ENCODE measurements around the gene S100A8.

S100A8 gene

GRCh38 chr1:153393926-153394325 is 3.1 kb upstream of the S100A8 start:
- FAIRE-seq (no peak), DNase-seq (ENCODE audit: low spot score) (no peak)

- no peak for FAIRE-seq
- no peak for DNase-seq (ENCODE audit: low spot score)
These were observed 1.9 kb upstream of the S100A8 start for GRCh38 chr1:153392822-153393221.

- no peak for DNase-seq (ENCODE audit: low spot score)
- no peak for FAIRE-seq
These were observed 1.4 kb upstream of the S100A8 start for GRCh38 chr1:153392258-153392657.

GRCh38 chr1:153389973-153390879 is 647 bp downstream of the S100A8 start:
- FAIRE-seq (no peak), DNase-seq (ENCODE audit: low spot score) (no peak)

- no peak for DNase-seq (ENCODE audit: low spot score)
- no peak for FAIRE-seq
These were observed 1.5 kb downstream of the S100A8 start for GRCh38 chr1:153389401-153389800.

- FAIRE-seq (no peak), DNase-seq (ENCODE audit: low spot score) (no peak)
These were observed 3.1 kb downstream of the S100A8 start for GRCh38 chr1:153387785-153388184.

GRCh38 chr1:153387001-153387400 is 3.9 kb downstream of the S100A8 start:
- no peak for DNase-seq (ENCODE audit: low spot score)
- FAIRE-seq = no peak

GRCh38 chr1:153386500-153386901 is 4.4 kb downstream of the S100A8 start:
- DNase-seq (ENCODE audit: low spot score) = no peak
- FAIRE-seq = no peak

GRCh38 chr1:153384958-153385580 is 5.8 kb downstream of the S100A8 start:
- FAIRE-seq = no peak
- DNase-seq (ENCODE audit: low spot score) = no peak

- DNase-seq (ENCODE audit: low spot score) (no peak), FAIRE-seq (no peak)
These were observed 10.2 kb downstream of the S100A8 start for GRCh38 chr1:153380711-153381110.

GRCh38 chr1:153379591-153379990 is 11.3 kb downstream of the S100A8 start:
- FAIRE-seq (no peak), DNase-seq (ENCODE audit: low spot score) (no peak)

- FAIRE-seq (no peak), DNase-seq (ENCODE audit: low spot score) (peak; percentile 45)
These were observed 15.4 kb downstream of the S100A8 start, which contains the start of gene S100A12 for GRCh38 chr1:153375511-153375910. Gene S100A12, minus strand, starts transcription at chr1:153375621. Its CDS starts 1,029 bp downstream, at chr1:153374592.

GRCh38 chr1:153374071-153374470 is 16.8 kb downstream of the S100A8 start:
- no peak for FAIRE-seq
- no peak for DNase-seq (ENCODE audit: low spot score)

- DNase-seq (ENCODE audit: low spot score) = no peak
- no peak for FAIRE-seq
These were observed 18.3 kb downstream of the S100A8 start for GRCh38 chr1:153372571-153372970.

GRCh38 chr1:153371231-153371630 is 19.6 kb downstream of the S100A8 start:
- no peak for DNase-seq (ENCODE audit: low spot score)
- no peak for FAIRE-seq

GRCh38 chr1:153370146-153370545 is 20.7 kb downstream of the S100A8 start:
- DNase-seq (ENCODE audit: low spot score) = no peak
- FAIRE-seq = no peak

- no peak for FAIRE-seq
- DNase-seq (ENCODE audit: low spot score) = no peak
These were observed 22.4 kb downstream of the S100A8 start for GRCh38 chr1:153368495-153368894.

- no peak for DNase-seq (ENCODE audit: low spot score)
- FAIRE-seq = no peak
These were observed 23.8 kb downstream of the S100A8 start for GRCh38 chr1:153367090-153367489.

- FAIRE-seq = no peak
- no peak for DNase-seq (ENCODE audit: low spot score)
These were observed 24.6 kb downstream of the S100A8 start for GRCh38 chr1:153366261-153366660.

GRCh38 chr1:153365696-153366095 is 25.2 kb downstream of the S100A8 start:
- FAIRE-seq (no peak), DNase-seq (ENCODE audit: low spot score) (no peak)

GRCh38 chr1:153364766-153365666 is 25.9 kb downstream of the S100A8 start:
- DNase-seq (ENCODE audit: low spot score) = no peak

GRCh38 chr1:153364156-153364555 is 26.7 kb downstream of the S100A8 start:
- FAIRE-seq (no peak), DNase-seq (ENCODE audit: low spot score) (no peak)

More at GRCh38 chr1:153364766-153365666, 25.9 kb downstream of the S100A8 start:
- FAIRE-seq = no peak
